Choroid plexus epithelial cell (primary cell): Measurements from ENCODE around the gene RABGGTA.

Source experiments
- DNase-seq: peaks from one replicate; pipeline ENCODE4 v3.0.0-alpha.2; 2010; ENCODE audit warnings: low read depth
- H3K4me3 ChIP-seq: 2 replicates; pipeline ENCODE4 v1.5.1; 2011; ENCODE audit warnings: low read depth, mild to moderate bottlenecking, control low read depth, low read length, moderate library complexity
- CTCF ChIP-seq: conservative IDR thresholded peaks from 2 replicates; pipeline ENCODE4 v1.5.1; 2011; ENCODE audit warnings: low read depth, mild to moderate bottlenecking, control low read depth, inconsistent platforms, low read length, moderate library complexity

The RABGGTA gene

GRCh38 chr14:24236689-24237462 lies 34.5 kb downstream of the RABGGTA start:
- H3K4me3 ChIP-seq = no peak overlapping the region
- DNase-seq = no peak
- no peak for TF ChIP-seq CTCF

- no peak for TF ChIP-seq CTCF
- DNase-seq = no peak
- no peak overlapping the region for H3K4me3 ChIP-seq
These were observed 35.4 kb downstream of the RABGGTA start for GRCh38 chr14:24235804-24236688.

- TF ChIP-seq CTCF = no peak
- no peak overlapping the region for H3K4me3 ChIP-seq
- DNase-seq = no peak
These were observed 37.0 kb downstream of the RABGGTA start for GRCh38 chr14:24234095-24235005.

- DNase-seq = no peak
- peak overlapping the region; percentile 89 for H3K4me3 ChIP-seq
- no peak for TF ChIP-seq CTCF
These were observed 37.9 kb downstream of the RABGGTA start for GRCh38 chr14:24233538-24233866.

GRCh38 chr14:24232645-24233537 lies 38.5 kb downstream of the RABGGTA start, which contains the start of gene GMPR2:
Gene GMPR2, plus strand, starts transcription at chr14:24232929. Its CDS starts 325 bp downstream, at chr14:24233254.
- TF ChIP-seq CTCF = no peak
- no peak for DNase-seq
- peak within 1 kb of the TSS; percentile 89 for H3K4me3 ChIP-seq

- H3K4me3 ChIP-seq = peak within 1 kb of the TSS; percentile 89
- no peak for TF ChIP-seq CTCF
- peak; percentile 96 for DNase-seq
These were observed 39.2 kb downstream of the RABGGTA start, which contains the start of gene NEDD8 for GRCh38 chr14:24232121-24232644. Gene NEDD8, minus strand, starts transcription at chr14:24232367. Its CDS starts 100 bp downstream, at chr14:24232267.
